Measurements from ENCODE around the gene NFIA.

DNA sequence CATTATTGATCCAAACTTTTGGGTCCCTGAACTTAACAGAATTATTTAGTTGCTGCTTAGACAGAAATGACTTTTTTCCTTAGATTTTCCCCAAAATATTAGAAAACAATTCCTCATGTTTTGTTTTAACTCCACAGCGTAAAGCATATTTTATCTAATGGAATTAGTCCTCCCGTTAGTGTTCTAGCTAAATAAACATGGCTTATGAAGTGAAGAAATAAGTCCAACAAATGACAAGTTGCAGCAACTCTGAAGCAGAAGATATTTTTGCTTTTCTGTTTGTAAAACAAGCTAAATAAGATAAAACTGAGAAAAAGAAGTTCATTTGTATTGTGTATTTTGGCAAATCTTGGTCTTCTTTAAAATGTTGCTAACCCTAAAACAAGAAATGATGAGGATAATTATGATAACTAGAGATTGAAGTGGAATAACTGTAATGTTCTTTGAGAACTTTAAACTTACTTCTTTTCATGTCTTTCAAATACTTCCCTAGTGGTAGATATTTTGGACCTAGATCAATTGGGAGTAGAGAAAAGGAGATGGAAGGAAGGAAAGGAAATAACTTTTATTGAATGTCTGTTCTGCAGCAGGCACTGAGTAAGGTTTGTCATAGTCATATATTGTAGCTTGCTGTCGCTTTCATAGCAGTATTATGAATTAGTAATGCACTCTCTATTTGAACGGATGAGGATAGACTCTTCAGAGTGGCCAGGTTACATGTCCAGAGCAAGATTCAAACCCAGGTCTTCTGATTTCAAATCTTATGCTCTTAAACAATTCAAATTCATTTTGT is 12.5 kb downstream of the NFIA start:
- TF ChIP-seq KLF10 (tag by site-specific recombination; IDR thresholded peaks at IDR 0.05) (no peak), KLF16 (tag by site-specific recombination; IDR thresholded peaks at IDR 0.05) (no peak), ZNF121 (tag by site-specific recombination; IDR thresholded peaks at IDR 0.05) (no peak), GLI4 (tag by site-specific recombination; IDR thresholded peaks at IDR 0.05) (no peak)
- TF ChIP-seq, protein P1, sequence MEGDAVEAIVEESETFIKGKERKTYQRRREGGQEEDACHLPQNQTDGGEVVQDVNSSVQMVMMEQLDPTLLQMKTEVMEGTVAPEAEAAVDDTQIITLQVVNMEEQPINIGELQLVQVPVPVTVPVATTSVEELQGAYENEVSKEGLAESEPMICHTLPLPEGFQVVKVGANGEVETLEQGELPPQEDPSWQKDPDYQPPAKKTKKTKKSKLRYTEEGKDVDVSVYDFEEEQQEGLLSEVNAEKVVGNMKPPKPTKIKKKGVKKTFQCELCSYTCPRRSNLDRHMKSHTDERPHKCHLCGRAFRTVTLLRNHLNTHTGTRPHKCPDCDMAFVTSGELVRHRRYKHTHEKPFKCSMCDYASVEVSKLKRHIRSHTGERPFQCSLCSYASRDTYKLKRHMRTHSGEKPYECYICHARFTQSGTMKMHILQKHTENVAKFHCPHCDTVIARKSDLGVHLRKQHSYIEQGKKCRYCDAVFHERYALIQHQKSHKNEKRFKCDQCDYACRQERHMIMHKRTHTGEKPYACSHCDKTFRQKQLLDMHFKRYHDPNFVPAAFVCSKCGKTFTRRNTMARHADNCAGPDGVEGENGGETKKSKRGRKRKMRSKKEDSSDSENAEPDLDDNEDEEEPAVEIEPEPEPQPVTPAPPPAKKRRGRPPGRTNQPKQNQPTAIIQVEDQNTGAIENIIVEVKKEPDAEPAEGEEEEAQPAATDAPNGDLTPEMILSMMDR (tag by site-specific recombination; IDR thresholded peaks at IDR 0.05), result no peak

Data from HEK293 (cell line).